GM18498 (cell line): ENCODE data around the gene TP53RK.

Experiments
- ATAC-seq: cut with Tn5 transposase; IDR thresholded peaks from one replicate; pipeline ENCODE4 v1.9.1; 2021; ENCODE audit warnings: mild to moderate bottlenecking, moderate library complexity; ENCODE audit not compliant: unreplicated experiment

The TP53RK gene

GRCh38 chr20:46666306-46666705, 22.9 kb downstream of the TP53RK start:
- no peak for ATAC-seq

GRCh38 chr20:46665602-46666001, 23.6 kb downstream of the TP53RK start:
- ATAC-seq, result no peak

DNA sequence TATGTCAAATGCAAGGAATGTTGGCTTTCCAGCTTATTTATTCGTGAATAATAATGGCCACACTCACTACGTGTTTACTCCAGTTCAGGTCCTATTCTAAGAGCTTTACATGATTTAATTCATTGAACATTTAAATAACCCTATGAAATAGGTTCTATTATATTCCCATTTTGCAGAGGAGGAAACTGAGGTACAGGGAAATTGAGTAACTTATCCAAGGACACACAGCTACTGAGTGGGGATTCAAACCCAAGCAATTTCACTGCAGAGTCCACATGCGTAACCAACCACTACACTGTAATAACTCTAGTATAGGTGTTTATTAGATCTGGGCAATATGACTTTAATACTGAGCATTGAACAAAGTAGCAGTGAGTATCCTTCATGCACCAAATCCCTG, 25.7 kb downstream of the TP53RK start:
- ATAC-seq, result no peak

GRCh38 chr20:46661659-46662058, 27.6 kb downstream of the TP53RK start:
- no peak for ATAC-seq

- no peak for ATAC-seq
Observed at GRCh38 chr20:46660487-46660886, 28.8 kb downstream of the TP53RK start.

DNA sequence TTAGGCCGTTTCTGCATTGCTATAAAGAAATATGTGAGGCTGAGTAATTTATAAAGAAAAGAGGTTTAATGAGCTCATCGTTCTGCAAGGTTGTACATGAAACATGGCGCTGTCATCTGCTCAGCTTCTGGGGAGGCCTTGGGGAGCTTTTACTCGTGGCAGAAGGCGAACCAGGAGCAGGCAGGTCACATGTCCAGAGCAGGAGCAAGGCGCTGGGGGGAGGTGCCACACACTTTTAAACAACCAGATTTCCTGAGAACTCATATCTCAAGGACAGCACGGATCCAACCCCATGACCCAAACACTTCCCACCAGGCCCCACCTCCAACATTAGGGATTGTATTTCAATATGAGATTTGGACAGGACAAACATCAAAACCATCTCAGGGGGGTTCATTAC, 31.6 kb downstream of the TP53RK start:
- ATAC-seq, result no peak

DNA sequence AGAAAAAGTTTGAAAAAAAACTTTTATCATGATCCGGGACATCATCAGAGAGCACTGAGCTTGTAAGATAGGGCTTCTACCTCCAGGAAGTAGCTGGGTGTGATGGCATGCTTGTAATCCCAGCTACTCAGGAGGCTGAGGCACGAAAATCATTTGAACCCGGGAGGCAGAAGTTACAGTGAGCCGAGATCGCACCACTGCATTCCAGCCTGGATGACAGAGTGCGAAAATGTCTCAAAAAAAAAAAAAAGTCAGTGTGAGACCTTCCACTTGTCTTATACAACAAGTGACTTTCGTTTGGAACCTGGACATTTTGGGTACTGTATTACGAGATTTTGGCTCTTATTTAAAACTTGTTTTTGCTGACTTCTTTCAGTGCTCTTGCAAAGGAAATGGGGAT, 32.1 kb downstream of the TP53RK start:
- ATAC-seq, result no peak

- ATAC-seq, result no peak
Observed at GRCh38 chr20:46652699-46653098, 36.5 kb downstream of the TP53RK start.

DNA sequence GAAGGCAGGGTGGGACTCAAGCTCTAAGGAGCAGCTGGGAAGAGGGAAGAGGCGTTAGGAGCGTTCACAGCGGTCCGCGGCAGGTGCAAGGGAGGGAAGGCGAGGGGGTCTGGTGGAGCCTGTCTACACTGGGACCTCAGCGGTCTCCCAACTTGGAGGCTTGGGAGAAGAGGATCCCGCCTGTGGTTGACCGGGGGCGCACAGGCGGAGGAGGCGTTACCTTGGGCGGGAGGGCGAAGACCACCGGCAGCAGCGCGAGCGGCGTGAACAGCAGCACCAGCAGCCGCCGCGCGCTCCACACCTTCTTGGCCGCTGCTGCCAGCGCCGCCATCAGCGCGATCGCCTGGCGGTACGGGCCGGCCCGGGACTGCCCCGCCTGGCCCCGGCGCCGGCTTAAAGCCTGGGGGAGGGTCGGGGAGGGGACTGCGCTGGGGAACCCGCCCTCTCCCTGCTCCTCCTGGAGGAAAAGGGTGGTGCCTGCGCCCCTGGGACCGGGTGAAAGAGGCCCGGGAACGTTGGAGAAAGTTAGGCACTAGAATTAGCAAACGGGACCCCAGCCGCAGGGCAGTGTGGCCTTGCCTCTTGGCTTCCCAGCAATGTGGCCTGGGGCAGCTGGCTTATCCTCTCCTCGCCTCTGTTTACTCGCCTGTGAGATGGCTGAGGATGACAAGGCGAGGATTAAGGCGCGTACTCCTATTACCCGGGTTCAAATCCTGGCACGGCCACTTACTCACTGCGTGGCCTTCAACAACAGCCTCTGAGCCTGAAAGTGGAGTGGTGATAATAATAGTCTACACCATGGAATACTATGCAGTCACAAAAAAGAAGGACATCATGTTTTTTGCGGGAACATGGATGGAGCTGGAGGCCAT, 37.9 kb downstream of the TP53RK start, which contains the start of gene SLC13A3:
TSS of gene SLC13A3 (minus strand) at position 369 of the 872 bp plus-strand sequence. CDS start at position 331, 38 bp downstream.
- no peak for ATAC-seq

- ATAC-seq, result no peak
Observed at GRCh38 chr20:46650575-46651090, 38.6 kb downstream of the TP53RK start.

- ATAC-seq, result no peak
Observed at GRCh38 chr20:46649965-46650542, 39.2 kb downstream of the TP53RK start.

- no peak for ATAC-seq
Observed at GRCh38 chr20:46649650-46649949, 39.6 kb downstream of the TP53RK start.

DNA sequence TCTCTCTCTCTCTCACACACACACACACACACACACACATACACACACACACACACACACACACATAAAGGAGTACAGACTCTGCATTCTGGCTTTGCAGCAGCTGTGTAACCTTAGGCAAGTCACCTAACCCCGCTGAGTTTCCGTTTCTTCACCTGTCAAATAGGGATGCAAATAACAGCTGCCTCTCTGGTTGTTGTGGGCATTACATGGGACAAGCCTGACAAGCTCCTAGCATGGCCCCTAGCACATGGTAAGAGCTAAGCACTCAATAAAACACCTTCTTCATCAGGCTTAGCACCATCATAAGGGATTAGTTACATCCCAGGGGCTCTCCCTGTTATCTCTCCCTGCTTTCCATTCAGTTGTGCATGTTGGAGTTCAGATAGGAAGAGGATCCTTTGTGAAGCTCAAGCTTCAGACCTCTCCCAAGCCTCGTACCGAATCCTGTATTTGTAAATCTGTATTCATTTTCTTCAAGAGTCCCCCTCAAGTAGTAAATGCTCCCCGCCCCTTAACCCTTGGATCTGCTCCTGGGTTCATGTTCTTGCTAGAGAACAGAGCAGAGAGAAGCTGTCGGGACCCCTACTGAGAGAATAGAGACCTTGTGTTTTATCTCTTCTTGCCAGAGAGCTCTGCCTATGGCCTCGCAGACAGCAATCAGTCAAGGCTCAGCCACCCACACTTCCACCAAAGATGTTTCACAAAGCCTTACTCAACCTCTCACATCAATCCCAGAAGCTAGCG, 40.2 kb downstream of the TP53RK start:
- ATAC-seq, result no peak

DNA sequence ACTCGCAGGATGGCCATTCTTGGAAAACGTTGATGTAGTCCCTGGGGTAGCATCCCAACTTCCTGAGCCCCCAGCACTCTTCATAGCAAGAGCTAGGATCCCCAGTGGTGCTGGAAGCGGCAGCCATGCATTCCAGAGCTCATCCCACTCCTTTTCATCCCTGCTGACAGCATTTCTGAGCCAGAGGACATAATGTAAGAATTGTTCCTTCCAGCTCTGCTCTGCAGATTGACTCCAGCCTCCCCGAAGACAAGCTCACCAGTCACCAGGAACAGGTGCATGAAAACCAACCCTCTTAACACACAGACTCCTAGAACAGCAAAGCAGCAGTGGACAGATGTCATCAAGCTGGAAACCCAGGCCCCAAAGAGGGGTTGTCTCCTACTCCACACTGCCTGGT, 41.8 kb downstream of the TP53RK start:
- ATAC-seq, result no peak

DNA sequence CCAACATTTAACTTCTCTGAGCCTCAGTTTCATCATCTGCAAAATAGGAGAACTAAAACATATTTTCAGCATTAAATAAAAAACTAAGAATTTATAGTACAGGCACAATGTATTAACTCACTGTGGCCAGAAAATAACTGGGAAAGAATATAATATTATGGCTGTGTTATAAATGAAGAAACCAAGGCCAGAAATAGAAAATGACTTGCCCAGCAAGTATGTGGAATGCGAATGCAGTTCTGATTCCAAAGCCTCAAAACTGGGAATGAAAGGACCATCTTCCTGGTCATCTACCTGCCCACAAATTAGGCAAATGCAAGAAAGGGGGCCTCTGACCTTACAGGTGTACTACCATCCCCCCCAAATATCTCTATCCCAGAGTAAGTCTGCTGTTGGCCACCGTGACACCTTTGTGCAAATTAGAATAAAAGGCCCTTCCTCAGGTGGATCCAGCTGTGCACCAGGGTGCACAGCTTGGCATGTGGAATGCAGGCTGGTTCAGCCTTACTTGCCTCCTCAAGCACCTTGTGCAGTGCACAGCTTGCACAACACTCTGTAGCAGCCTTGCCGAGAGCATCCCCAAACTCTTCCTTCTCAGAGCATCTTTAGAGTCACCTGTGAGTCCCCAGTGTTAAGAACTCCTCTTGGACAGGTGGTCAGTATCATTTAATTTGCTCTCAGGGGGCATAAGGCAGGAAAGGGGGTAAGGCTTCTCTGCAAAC, 42.4 kb downstream of the TP53RK start:
- ATAC-seq, result no peak

DNA sequence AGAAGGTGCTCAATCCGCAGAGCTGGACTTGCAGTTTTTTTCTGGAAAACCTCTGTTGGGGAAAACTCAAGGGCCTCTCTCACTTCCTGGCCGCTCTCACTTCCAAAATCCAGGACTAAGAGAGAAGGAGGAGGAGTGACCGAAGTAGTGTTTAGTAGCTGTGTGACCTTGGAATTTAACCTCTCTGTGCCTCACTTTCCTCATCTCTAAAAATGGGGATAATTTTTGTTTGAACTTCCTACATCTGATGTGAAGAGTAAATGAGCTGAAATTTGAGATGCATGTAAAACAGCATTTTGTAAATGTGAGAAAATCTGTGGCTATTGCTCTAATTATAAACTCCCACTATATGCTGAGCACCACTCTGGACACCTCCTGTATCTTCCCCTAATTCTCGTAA, 43.1 kb downstream of the TP53RK start:
- ATAC-seq, result no peak

- ATAC-seq, result no peak
Observed at GRCh38 chr20:46644733-46645132, 44.5 kb downstream of the TP53RK start.

- no peak for ATAC-seq
Observed at GRCh38 chr20:46644160-46644559, 45.1 kb downstream of the TP53RK start.

GRCh38 chr20:46642969-46643343, 46.3 kb downstream of the TP53RK start:
- ATAC-seq, result no peak

DNA sequence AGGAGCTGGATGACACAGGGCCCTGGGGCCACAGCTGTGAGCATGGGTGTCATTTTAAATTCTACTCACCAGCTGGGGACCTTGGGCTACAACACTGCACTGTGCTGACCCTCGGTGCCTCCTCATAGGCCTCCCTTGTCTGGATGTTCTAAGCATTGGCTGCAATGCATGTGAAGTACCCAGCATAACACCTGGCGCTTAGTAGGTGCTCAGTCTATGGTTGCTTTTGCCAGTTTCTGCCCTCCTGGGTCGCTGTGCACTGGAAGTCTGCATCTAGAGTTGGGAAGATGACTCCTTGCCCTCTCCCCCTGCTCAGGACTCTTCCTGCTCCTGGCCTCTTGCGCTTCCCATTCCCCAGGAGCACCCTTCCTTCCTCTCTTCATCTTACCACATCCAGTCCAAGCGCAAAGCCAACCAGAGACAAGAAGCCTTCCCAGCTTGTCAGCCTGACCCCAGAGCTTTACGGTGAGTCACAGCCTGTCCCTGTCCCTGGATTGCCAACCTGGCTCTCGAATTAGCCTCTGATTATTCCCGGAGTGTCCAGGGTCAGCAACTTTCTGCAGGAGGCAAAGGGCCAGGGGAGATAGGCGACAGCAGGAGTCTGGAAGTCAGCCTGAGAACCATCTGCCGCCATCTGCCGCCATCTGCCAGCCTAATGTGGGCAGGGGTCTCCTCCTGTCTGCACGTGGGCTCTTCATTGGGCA, 46.8 kb downstream of the TP53RK start:
- no peak for ATAC-seq
